Endothelial cell (in vitro differentiated cells): ENCODE results near the gene GPC5. TPM values are rescaled to one million over a fixed set of nuclear protein-coding genes. Genes with fewer than 3 reads are reported as not detected.

Experiments used
- DNase-seq: peaks from one replicate; pipeline ENCODE4 v3.0.0; 2021; ENCODE audit warnings: low spot score
- H3K27ac Mint-ChIP-seq: one replicate; pipeline ENCODE4 v1.8.0; 2021; ENCODE audit warnings: mixed read lengths, inconsistent platforms; ENCODE audit not compliant: unreplicated experiment
- H3K27me3 Mint-ChIP-seq: one replicate; pipeline ENCODE4 v1.8.0; 2021; ENCODE audit warnings: mild to moderate bottlenecking, moderate library complexity, mixed read lengths, inconsistent platforms; ENCODE audit not compliant: unreplicated experiment
- H3K36me3 Mint-ChIP-seq: one replicate; pipeline ENCODE4 v1.8.0; 2021; ENCODE audit warnings: mild to moderate bottlenecking, low read depth, mixed read lengths, inconsistent platforms; ENCODE audit not compliant: unreplicated experiment
- H3K4me1 Mint-ChIP-seq: one replicate; pipeline ENCODE4 v1.8.0; 2021; ENCODE audit warnings: mild to moderate bottlenecking, mixed read lengths, inconsistent platforms; ENCODE audit not compliant: unreplicated experiment
- H3K4me3 Mint-ChIP-seq: one replicate; pipeline ENCODE4 v1.8.0; 2021; ENCODE audit warnings: mild to moderate bottlenecking, mixed read lengths, inconsistent platforms; ENCODE audit not compliant: unreplicated experiment
- H3K9me3 Mint-ChIP-seq: one replicate; pipeline ENCODE4 v1.8.0; 2021; ENCODE audit warnings: mixed read lengths, inconsistent platforms; ENCODE audit not compliant: unreplicated experiment
- CTCF ChIP-seq: fragments of 200-600 bp; sonication (generic); IDR thresholded peaks from one replicate; pipeline ENCODE4 v1.5.0; 2021; ENCODE audit warnings: antibody characterized with exemption; ENCODE audit not compliant: unreplicated experiment
- total RNA-seq: library from RNA; stranded (reverse); fragmentation: NEBNext Ultra II Directional; extraction: Animal tissue kit (Norgen Biotek cat#: 25700); gene quantifications from one replicate; pipeline ENCODE4 v1.2.1, GENCODE V29; 2021; ENCODE audit not compliant: unreplicated experiment

Gene GPC5
- total RNA-seq, 1 donor from 2014 or later, result not detected

GRCh38 chr13:92670096-92670495, 1271.7 kb downstream of the GPC5 start:
- Mint-ChIP-seq H3K27me3 (no peaks in the 10 kb centered on the region), H3K27ac (no peak overlapping the region), H3K9me3 (no peaks in the 10 kb centered on the region), H3K4me1 (no peaks in the 10 kb centered on the region), H3K36me3 (no peaks in the 10 kb centered on the region), H3K4me3 (no peak overlapping the region)
- no peak for TF ChIP-seq CTCF
- DNase-seq, result no peak

GRCh38 chr13:92671821-92672220, 1273.4 kb downstream of the GPC5 start:
- Mint-ChIP-seq H3K9me3 (no peaks in the 10 kb centered on the region), H3K36me3 (no peaks in the 10 kb centered on the region), H3K27me3 (no peaks in the 10 kb centered on the region), H3K4me1 (no peaks in the 10 kb centered on the region), H3K27ac (no peak overlapping the region), H3K4me3 (no peak overlapping the region)
- no peak for TF ChIP-seq CTCF
- no peak for DNase-seq

- H3K27me3 Mint-ChIP-seq, result no peaks in the 10 kb centered on the region
- H3K4me1 Mint-ChIP-seq, result no peaks in the 10 kb centered on the region
- DNase-seq, result no peak
- no peak overlapping the region for H3K4me3 Mint-ChIP-seq
- H3K9me3 Mint-ChIP-seq, result no peaks in the 10 kb centered on the region
- H3K27ac Mint-ChIP-seq, result no peak overlapping the region
- TF ChIP-seq CTCF, result no peak
- H3K36me3 Mint-ChIP-seq, result no peaks in the 10 kb centered on the region
These were observed 1277.8 kb downstream of the GPC5 start for GRCh38 chr13:92676246-92676645.

- Mint-ChIP-seq H3K4me1 (no peaks in the 10 kb centered on the region), H3K4me3 (no peak overlapping the region), H3K9me3 (no peaks in the 10 kb centered on the region), H3K27me3 (no peaks in the 10 kb centered on the region), H3K36me3 (no peaks in the 10 kb centered on the region), H3K27ac (no peak overlapping the region)
- no peak for TF ChIP-seq CTCF
- DNase-seq, result no peak
These were observed 1279.2 kb downstream of the GPC5 start for GRCh38 chr13:92677571-92677970.

- no peak overlapping the region for H3K27ac Mint-ChIP-seq
- no peak for TF ChIP-seq CTCF
- no peaks in the 10 kb centered on the region for H3K4me1 Mint-ChIP-seq
- H3K4me3 Mint-ChIP-seq, result no peak overlapping the region
- no peaks in the 10 kb centered on the region for H3K9me3 Mint-ChIP-seq
- no peak for DNase-seq
- H3K36me3 Mint-ChIP-seq, result no peaks in the 10 kb centered on the region
- H3K27me3 Mint-ChIP-seq, result no peaks in the 10 kb centered on the region
These were observed 1281.2 kb downstream of the GPC5 start for GRCh38 chr13:92679602-92680001.
